HepG2 (cell line): ENCODE data around the gene PLPPR2. TPM values are rescaled to one million over a fixed set of nuclear protein-coding genes. Genes with fewer than 3 reads are reported as not detected.
A peak's percentile ranks its signal among the peaks of the same experiment; 100 is the strongest.

Experiments used
- ATAC-seq: fragments of 200-7000 bp; cut with Tn5 transposase; 3 replicates; pipeline ENCODE4 v1.9.1; 2020; ENCODE audit warnings: mild to moderate bottlenecking, moderate library complexity
- BruUV-seq: library from RNA; stranded (reverse); fragments of 400-500 nt; replicated peaks from 2 replicates; lab custom pipeline; 2021; lab: Mats Ljungman, UMichigan
- CTCF ChIA-PET: fragments of 300-600 bp; formaldehyde crosslinking; extraction: SDS; loops from one replicate; lab custom pipeline; 2021; ENCODE audit warnings: low total read pairs, inconsistent platforms, low intra/inter-chr PET ratio; lab: Yijun Ruan, JAX
- POLR2A ChIA-PET: fragments of 350-600 bp; sonication (Branson Sonifier 250); formaldehyde crosslinking; loops from one replicate; lab custom pipeline; 2020; ENCODE audit warnings: antibody characterized with exemption, inconsistent platforms; lab: Yijun Ruan, JAX
- DNase-seq: peaks from one replicate; pipeline ENCODE4 v3.0.0-alpha.2; 2015; ENCODE audit warnings: low spot score
- FAIRE-seq: peaks from 3 replicates; lab custom pipeline; 2011; peaks lifted over from hg19 to GRCh38; lab: Jason Lieb, UNC
- H2AFZ ChIP-seq: one replicate; pipeline ENCODE4 v1.6.1; 2011; ENCODE audit warnings: low read length, inconsistent platforms
- H3K27ac ChIP-seq: fragments of 300-600 bp; 3 replicates; pipeline ENCODE4 v1.8.0; 2011; ENCODE audit warnings: mixed run types, mild to moderate bottlenecking, mixed read lengths, low read length, inconsistent platforms; ENCODE audit not compliant: insufficient read depth; ENCODE audit errors: extremely low read length
- H3K27me3 ChIP-seq, 2 experiments: fragments of 200-600 bp in 1 of 2; 2 replicates in 1 of 2; 3 replicates in 1 of 2; pipeline versions ENCODE4 v1.6.0 to v1.8.0; 2011; ENCODE audit warnings: low read length in 2 of 2, mild to moderate bottlenecking in 2 of 2, moderate library complexity in 2 of 2, inconsistent platforms in 1 of 2; ENCODE audit not compliant: insufficient read depth in 2 of 2, control insufficient read depth in 1 of 2
- H3K36me3 ChIP-seq, 2 experiments: fragments of 200-600 bp in 1 of 2; replicated peaks in 1 of 2; 2 replicates in 1 of 2; 3 replicates in 1 of 2; pipeline versions ENCODE4 v1.5.1 to v1.8.0; 2011; ENCODE audit warnings: low read length in 2 of 2, inconsistent platforms in 1 of 2; ENCODE audit not compliant: insufficient read depth in 2 of 2, control insufficient read depth in 1 of 2
- H3K4me1 ChIP-seq: 2 replicates; pipeline ENCODE4 v1.5.1; 2012; ENCODE audit warnings: low read length, inconsistent platforms; ENCODE audit not compliant: insufficient read depth
- H3K4me2 ChIP-seq: 2 replicates; pipeline ENCODE4 v1.6.0; 2011; ENCODE audit warnings: low read depth, low read length, inconsistent platforms
- H3K4me3 ChIP-seq, 3 experiments: fragments of 200-600 bp in 1 of 3; sonication (generic), shearing (Covaris generic) in 1 of 3; replicated peaks in 1 of 3; 2 replicates each; pipeline ENCODE4 v1.5.1; 2011 to 2016; ENCODE audit warnings: low read length in 3 of 3, inconsistent platforms in 2 of 3, low read depth in 2 of 3, mild to moderate bottlenecking in 2 of 3, control low read depth in 1 of 3, mixed read lengths in 1 of 3; ENCODE audit not compliant: insufficient read depth in 1 of 3
- H3K79me2 ChIP-seq: one replicate; pipeline ENCODE4 v1.6.1; 2011; ENCODE audit warnings: low read length, inconsistent platforms; ENCODE audit not compliant: insufficient read depth
- H3K9ac ChIP-seq: 2 replicates; pipeline ENCODE4 v1.6.0; 2011; ENCODE audit warnings: mild to moderate bottlenecking, low read depth, low read length, inconsistent platforms; ENCODE audit not compliant: insufficient read depth
- H3K9me3 ChIP-seq: 2 replicates; pipeline ENCODE4 v1.5.1; 2012; ENCODE audit warnings: mild to moderate bottlenecking, low read length
- H4K20me1 ChIP-seq: 2 replicates; pipeline ENCODE4 v1.6.0; 2011; ENCODE audit warnings: inconsistent platforms, mild to moderate bottlenecking, low read length, moderate library complexity; ENCODE audit not compliant: insufficient read depth
- ATF7 ChIP-seq, 2 experiments: fragments of 450-650 bp in 1 of 2; sonication (generic) in 1 of 2; formaldehyde crosslinking in 1 of 2; IDR thresholded peaks; 2 replicates each; pipeline versions ENCODE4 v1.4.0 to v1.6.1; 2016 to 2020; ENCODE audit warnings: antibody characterized with exemption in 1 of 2, mild to moderate bottlenecking in 1 of 2, missing genetic modification reagents in 1 of 2
- RAD51 ChIP-seq: fragments of 450-650 bp; IDR thresholded peaks from 2 replicates; pipeline ENCODE4 v1.6.1; 2016; ENCODE audit warnings: borderline replicate concordance
- WGBS: methylation state at CpG from one replicate; pipeline ENCODE4 v1.1.6; 2017; ENCODE audit warnings: low lambda C conversion rate; 5-methylcytosine and 5-hydroxymethylcytosine counted together
- in situ Hi-C: cut with HindIII; loops from 2 replicates; pipeline ENCODE4 v1.10.0; 2017; ENCODE audit warnings: low pct_unique_long_range_greater_than_20kb; ENCODE audit not compliant: extremely low pct_ligation_motif_present
- intact Hi-C: fragments of 100-400 bp; cut with micrococcal nuclease; formaldehyde crosslinking; loops from one replicate; pipeline ENCODE4 v1.10.0; 2022; ENCODE audit not compliant: unreplicated experiment
- polyA plus RNA-seq, 8 experiments: library from polyadenylated mRNA; depleted of rRNA in 3 of 8; stranded (reverse) in 7 of 8; unstranded in 1 of 8; fragments of >200 nt; fragmentation: Illumina TruSeq in 4 of 8; extraction: Trizol in 4 of 8; gene quantifications; 2 replicates each; pipeline versions ENCODE4 v1.2.1 to v1.2.3, GENCODE V29; 2011 to 2016; ENCODE audit warnings: low read depth in 4 of 8, missing spikeins in 1 of 8, mixed read lengths in 1 of 8; ENCODE audit not compliant: insufficient read depth in 1 of 8
- total RNA-seq, 5 experiments: library from RNA; depleted of rRNA; stranded (reverse); fragments of >200 nt; fragmentation: Illumina TruSeq; extraction: Trizol; gene quantifications; 2 replicates each; pipeline ENCODE4 v1.2.3, GENCODE V29; 2016; ENCODE audit warnings: low read depth in 1 of 5
- TF ChIP-seq, protein P1 (sequence below): sonication (generic); formaldehyde crosslinking; IDR thresholded peaks from 2 replicates; pipeline ENCODE4 v1.4.0; 2020; ENCODE audit warnings: missing genetic modification reagents, borderline replicate concordance

Gene PLPPR2
- total and polyA plus RNA-seq, 2 of the 13 experiments (the other 11 are each of a cell fraction or from before 2014, with no cell fraction given): 1.5 to 2.1 TPM

DNA sequence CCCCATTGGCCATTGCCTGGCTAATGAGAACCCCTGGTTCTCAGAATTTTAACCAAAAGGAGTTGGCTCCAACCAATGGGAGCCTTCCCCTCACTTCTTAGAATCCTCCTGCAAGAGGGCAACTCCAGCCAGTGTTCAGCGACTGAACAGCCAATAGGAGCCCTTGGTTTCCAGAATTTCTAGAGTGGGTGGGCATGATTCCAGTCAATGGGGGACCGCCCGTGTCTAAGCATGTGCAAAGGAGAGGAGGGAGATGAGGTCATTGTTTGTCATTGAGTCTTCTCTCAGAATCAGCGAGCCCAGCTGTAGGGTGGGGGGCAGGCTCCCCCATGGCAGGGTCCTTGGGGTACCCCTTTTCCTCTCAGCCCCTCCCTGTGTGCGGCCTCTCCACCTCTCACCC lies 9.7 kb downstream of the PLPPR2 start:
- ATAC-seq (no peak), FAIRE-seq (no peak), DNase-seq (no peak)
- POLR2A ChIA-PET: no interaction called here
- TF ChIP-seq ATF7 (IDR thresholded peaks at IDR 0.05) (peak; percentile 41; the same call in 1 of the 2 replicates), ATF7 (CRISPR knock-in tag; IDR thresholded peaks at IDR 0.05) (no peak), RAD51 (no peak)
- TF ChIP-seq, protein P1, sequence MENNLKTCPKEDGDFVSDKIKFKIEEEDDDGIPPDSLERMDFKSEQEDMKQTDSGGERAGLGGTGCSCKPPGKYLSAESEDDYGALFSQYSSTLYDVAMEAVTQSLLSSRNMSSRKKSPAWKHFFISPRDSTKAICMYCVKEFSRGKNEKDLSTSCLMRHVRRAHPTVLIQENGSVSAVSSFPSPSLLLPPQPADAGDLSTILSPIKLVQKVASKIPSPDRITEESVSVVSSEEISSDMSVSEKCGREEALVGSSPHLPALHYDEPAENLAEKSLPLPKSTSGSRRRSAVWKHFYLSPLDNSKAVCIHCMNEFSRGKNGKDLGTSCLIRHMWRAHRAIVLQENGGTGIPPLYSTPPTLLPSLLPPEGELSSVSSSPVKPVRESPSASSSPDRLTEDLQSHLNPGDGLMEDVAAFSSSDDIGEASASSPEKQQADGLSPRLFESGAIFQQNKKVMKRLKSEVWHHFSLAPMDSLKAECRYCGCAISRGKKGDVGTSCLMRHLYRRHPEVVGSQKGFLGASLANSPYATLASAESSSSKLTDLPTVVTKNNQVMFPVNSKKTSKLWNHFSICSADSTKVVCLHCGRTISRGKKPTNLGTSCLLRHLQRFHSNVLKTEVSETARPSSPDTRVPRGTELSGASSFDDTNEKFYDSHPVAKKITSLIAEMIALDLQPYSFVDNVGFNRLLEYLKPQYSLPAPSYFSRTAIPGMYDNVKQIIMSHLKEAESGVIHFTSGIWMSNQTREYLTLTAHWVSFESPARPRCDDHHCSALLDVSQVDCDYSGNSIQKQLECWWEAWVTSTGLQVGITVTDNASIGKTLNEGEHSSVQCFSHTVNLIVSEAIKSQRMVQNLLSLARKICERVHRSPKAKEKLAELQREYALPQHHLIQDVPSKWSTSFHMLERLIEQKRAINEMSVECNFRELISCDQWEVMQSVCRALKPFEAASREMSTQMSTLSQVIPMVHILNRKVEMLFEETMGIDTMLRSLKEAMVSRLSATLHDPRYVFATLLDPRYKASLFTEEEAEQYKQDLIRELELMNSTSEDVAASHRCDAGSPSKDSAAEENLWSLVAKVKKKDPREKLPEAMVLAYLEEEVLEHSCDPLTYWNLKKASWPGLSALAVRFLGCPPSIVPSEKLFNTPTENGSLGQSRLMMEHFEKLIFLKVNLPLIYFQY (CRISPR knock-in tag): no peak
- BruUV-seq: no TSS peak
- Histone ChIP-seq H3K9me3 (no peaks in the 10 kb centered on the region), H3K4me3 (no peak overlapping the region), H3K27ac (no peak overlapping the region), H3K4me1 (0 out of 2 replicates have a peak, but pooled peaks cover 4% of the 10 kb centered on the region), H4K20me1 (no peaks in the 10 kb centered on the region), H3K27me3 (no peaks in the 10 kb centered on the region), H3K79me2 (no peaks in the 10 kb centered on the region), H3K9ac (no peak overlapping the region), H3K4me2 (no peak overlapping the region), H2AFZ (no peak overlapping the region), H3K36me3 (peaks cover 5 to 14% of the 10 kb centered on the region in 2 experiments; a peak in 3 of 5 replicates)
- 96% methylated on average over 5 of the region's 5 CpGs for WGBS
- CTCF ChIA-PET: no interaction called here
- in situ Hi-C loops (no loop called here), intact Hi-C loops (no loop called here)
